ENCODE data around the gene LMBR1. TPM values are rescaled to one million over a fixed set of nuclear protein-coding genes. Genes with fewer than 3 reads are reported as not detected.
A peak's percentile ranks its signal among the peaks of the same experiment; 100 is the strongest.

Gene LMBR1
- total and polyA plus RNA-seq, 2 of the 13 experiments (the other 11 are each of a cell fraction or from before 2014, with no cell fraction given) = 20.9 to 39.6 TPM

GRCh38 chr7:156781972-156782371, 111.0 kb downstream of the LMBR1 start:
- no peak overlapping the region for H3K4me3 ChIP-seq (replicated peaks in 1 of 3; ENCODE audit: insufficient read depth in 1 of 3, low read depth in 2 of 3, low read length in 3 of 3)
- H2AFZ ChIP-seq (ENCODE audit: low read length) = no peak overlapping the region
- TF ChIP-seq ESRRA (CRISPR knock-in tag; IDR thresholded peaks at IDR 0.05; ENCODE audit: low read depth) = no peak
- intact Hi-C loops (cut with micrococcal nuclease; ENCODE audit: unreplicated experiment) (no loop called here), in situ Hi-C loops (cut with HindIII; ENCODE audit: extremely low pct_ligation_motif_present, low pct_unique_long_range_greater_than_20kb) (no loop called here)
- no peaks in the 10 kb centered on the region for H3K27me3 ChIP-seq (ENCODE audit: control insufficient read depth in 1 of 2, insufficient read depth in 2 of 2, low read length in 2 of 2)
- H3K27ac ChIP-seq (ENCODE audit: extremely low read length, insufficient read depth, low read length) = no peak overlapping the region
- ChIA-PET POLR2A (no interaction called here), CTCF (ENCODE audit: low intra/inter-chr PET ratio, low total read pairs) (no interaction called here)
- H3K9me3 ChIP-seq (ENCODE audit: low read length) = no peaks in the 10 kb centered on the region
- H4K20me1 ChIP-seq (ENCODE audit: insufficient read depth, low read length) = no peaks in the 10 kb centered on the region
- DNase-seq (ENCODE audit: low spot score) (no peak), FAIRE-seq (no peak), ATAC-seq (no peak)
- no TSS peak for BruUV-seq (replicated peaks)
- no peaks in the 10 kb centered on the region for H3K4me1 ChIP-seq (ENCODE audit: insufficient read depth, low read length)
- WGBS (ENCODE audit: low lambda C conversion rate) = 91% methylated on average over 2 of the region's 2 CpGs
- H3K4me2 ChIP-seq (ENCODE audit: low read depth, low read length) = no peak overlapping the region
- H3K36me3 ChIP-seq (replicated peaks in 1 of 2; ENCODE audit: control insufficient read depth in 1 of 2, insufficient read depth in 2 of 2, low read length in 2 of 2) = no peaks in the 10 kb centered on the region; a peak in 1 of 5 replicates
- H3K9ac ChIP-seq (ENCODE audit: insufficient read depth, low read depth, low read length) = no peak overlapping the region
- no peaks in the 10 kb centered on the region for H3K79me2 ChIP-seq (ENCODE audit: insufficient read depth, low read length)

GRCh38 chr7:156780724-156781455, 112.1 kb downstream of the LMBR1 start:
- in situ Hi-C loops (cut with HindIII; ENCODE audit: extremely low pct_ligation_motif_present, low pct_unique_long_range_greater_than_20kb) (no loop called here), intact Hi-C loops (cut with micrococcal nuclease; ENCODE audit: unreplicated experiment) (no loop called here)
- H3K27me3 ChIP-seq (ENCODE audit: control insufficient read depth in 1 of 2, insufficient read depth in 2 of 2, low read length in 2 of 2) = no peaks in the 10 kb centered on the region
- no peak overlapping the region for H3K4me2 ChIP-seq (ENCODE audit: low read depth, low read length)
- H3K4me3 ChIP-seq (replicated peaks in 1 of 3; ENCODE audit: insufficient read depth in 1 of 3, low read depth in 2 of 3, low read length in 3 of 3) = no peak overlapping the region
- H2AFZ ChIP-seq (ENCODE audit: low read length) = no peak overlapping the region
- no peaks in the 10 kb centered on the region for H3K4me1 ChIP-seq (ENCODE audit: insufficient read depth, low read length)
- no peaks in the 10 kb centered on the region; a peak in 1 of 5 replicates for H3K36me3 ChIP-seq (replicated peaks in 1 of 2; ENCODE audit: control insufficient read depth in 1 of 2, insufficient read depth in 2 of 2, low read length in 2 of 2)
- H3K9me3 ChIP-seq (ENCODE audit: low read length) = no peaks in the 10 kb centered on the region
- H3K9ac ChIP-seq (ENCODE audit: insufficient read depth, low read depth, low read length) = no peak overlapping the region
- ATAC-seq = no peak
- POLR2A ChIA-PET = no interaction called here
- 0 out of 2 replicates have a peak, but pooled peaks have one; percentile 16 for TF ChIP-seq MAFF (IDR thresholded peaks at IDR 0.05; ENCODE audit: low read depth, low read length)
- peak in 1 of 2 experiments; percentile 58; a peak in 2 of 4 replicates for TF ChIP-seq MAFK (conservative IDR thresholded peaks at IDR 0.05 in 1 of 2, IDR thresholded peaks at IDR 0.05 in 1 of 2; ENCODE audit: low read length in 2 of 2)
- no peak for TF ChIP-seq CREB1 (IDR thresholded peaks at IDR 0.05)
- no peak for TF ChIP-seq CREB1 (CRISPR knock-in tag; IDR thresholded peaks at IDR 0.05)
- no peak overlapping the region for H3K27ac ChIP-seq (ENCODE audit: extremely low read length, insufficient read depth, low read length)
- no TSS peak for BruUV-seq (replicated peaks)
- CTCF ChIA-PET (ENCODE audit: low intra/inter-chr PET ratio, low total read pairs) = no interaction called here
- H4K20me1 ChIP-seq (ENCODE audit: insufficient read depth, low read length) = no peaks in the 10 kb centered on the region; the same call in 1 of the 2 replicates
- WGBS (ENCODE audit: low lambda C conversion rate) = 92% methylated on average over 4 of the region's 4 CpGs
- no peak for DNase-seq (ENCODE audit: low spot score)
- H3K79me2 ChIP-seq (ENCODE audit: insufficient read depth, low read length) = no peaks in the 10 kb centered on the region
- no peak for FAIRE-seq

All from HepG2 (cell line).